Measurements from ENCODE around the gene MUSK.

Gene MUSK

GRCh38 chr9:110700953-110701352 lies 32.4 kb downstream of the MUSK start:
- no peak for DNase-seq

GRCh38 chr9:110703669-110704068 lies 35.1 kb downstream of the MUSK start:
- DNase-seq, result no peak

GRCh38 chr9:110707419-110707818 lies 38.8 kb downstream of the MUSK start:
- no peak for DNase-seq

GRCh38 chr9:110710420-110710819 lies 41.8 kb downstream of the MUSK start:
- DNase-seq, result no peak

- DNase-seq, result no peak
Observed at GRCh38 chr9:110712955-110713354, 44.4 kb downstream of the MUSK start.

GRCh38 chr9:110714314-110714713 lies 45.7 kb downstream of the MUSK start:
- no peak for DNase-seq

GRCh38 chr9:110728058-110728457 lies 59.5 kb downstream of the MUSK start:
- DNase-seq, result no peak

- DNase-seq, result no peak
Observed at GRCh38 chr9:110729641-110730040, 61.0 kb downstream of the MUSK start.

- no peak for DNase-seq
Observed at GRCh38 chr9:110731437-110732028, 62.9 kb downstream of the MUSK start.

- no peak for DNase-seq
Observed at GRCh38 chr9:110738982-110739381, 70.4 kb downstream of the MUSK start.

GRCh38 chr9:110742741-110743371 lies 74.3 kb downstream of the MUSK start:
- DNase-seq, result no peak

GRCh38 chr9:110744715-110745384 lies 76.3 kb downstream of the MUSK start:
- DNase-seq, result no peak

GRCh38 chr9:110745676-110746075 lies 77.1 kb downstream of the MUSK start:
- no peak for DNase-seq

- DNase-seq, result no peak
Observed at GRCh38 chr9:110746211-110746930, 77.8 kb downstream of the MUSK start.

GRCh38 chr9:110748251-110748893 lies 79.8 kb downstream of the MUSK start:
- no peak for DNase-seq

- DNase-seq, result no peak
Observed at GRCh38 chr9:110750272-110750671, 81.7 kb downstream of the MUSK start.

- no peak for DNase-seq
Observed at GRCh38 chr9:110751971-110752370, 83.4 kb downstream of the MUSK start.

GRCh38 chr9:110752766-110753165 lies 84.2 kb downstream of the MUSK start:
- no peak for DNase-seq

- no peak for DNase-seq
Observed at GRCh38 chr9:110753731-110754231, 85.2 kb downstream of the MUSK start.

- DNase-seq, result no peak
Observed at GRCh38 chr9:110755179-110755578, 86.6 kb downstream of the MUSK start.

GRCh38 chr9:110758201-110758600 lies 89.6 kb downstream of the MUSK start:
- DNase-seq, result no peak

GRCh38 chr9:110762783-110763182 lies 94.2 kb downstream of the MUSK start:
- no peak for DNase-seq

- no peak for DNase-seq
Observed at GRCh38 chr9:110763568-110763967, 95.0 kb downstream of the MUSK start.
